Raji (cell line): ENCODE data around the gene RBM45.

Experiments used
- POLR2A ChIP-seq: IDR thresholded peaks from 2 replicates; pipeline ENCODE4 v1.6.1; 2011; ENCODE audit warnings: low read depth, low read length, control low read depth; ENCODE audit not compliant: insufficient read depth

Gene RBM45

DNA sequence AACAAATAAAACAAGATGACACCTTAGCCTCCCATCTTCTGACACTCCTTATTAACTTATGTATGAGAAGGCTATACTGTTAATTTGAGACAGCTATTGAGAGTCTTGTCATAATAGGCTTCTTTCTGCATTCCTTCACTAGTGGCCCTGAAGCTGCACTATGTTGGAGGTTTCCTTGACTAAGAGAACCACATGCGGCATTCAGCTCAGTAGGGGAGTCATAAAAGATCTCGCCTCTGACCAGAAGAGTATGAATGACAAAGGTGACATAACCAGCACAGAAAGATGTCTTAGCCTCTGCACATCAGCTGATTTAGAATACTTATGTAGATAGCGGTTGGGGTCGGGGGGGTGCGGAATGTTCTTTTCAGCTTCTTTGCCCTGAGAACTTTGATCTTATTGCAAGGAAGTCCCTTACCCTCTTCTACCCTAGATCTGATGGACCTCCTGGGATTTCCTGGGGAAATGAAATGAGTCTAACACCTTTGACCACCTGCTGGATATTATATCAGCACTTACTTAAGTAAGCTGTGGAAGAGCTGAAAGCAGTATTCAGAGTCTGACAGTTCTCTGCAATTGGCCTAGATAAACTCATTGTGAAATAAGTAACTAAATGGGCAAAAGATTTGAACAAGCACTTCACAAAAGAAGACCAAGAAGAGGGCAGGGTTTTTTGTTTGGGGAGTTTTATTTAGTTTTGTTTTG lies 24.2 kb downstream of the RBM45 start:
- TF ChIP-seq POLR2A = no peak

DNA sequence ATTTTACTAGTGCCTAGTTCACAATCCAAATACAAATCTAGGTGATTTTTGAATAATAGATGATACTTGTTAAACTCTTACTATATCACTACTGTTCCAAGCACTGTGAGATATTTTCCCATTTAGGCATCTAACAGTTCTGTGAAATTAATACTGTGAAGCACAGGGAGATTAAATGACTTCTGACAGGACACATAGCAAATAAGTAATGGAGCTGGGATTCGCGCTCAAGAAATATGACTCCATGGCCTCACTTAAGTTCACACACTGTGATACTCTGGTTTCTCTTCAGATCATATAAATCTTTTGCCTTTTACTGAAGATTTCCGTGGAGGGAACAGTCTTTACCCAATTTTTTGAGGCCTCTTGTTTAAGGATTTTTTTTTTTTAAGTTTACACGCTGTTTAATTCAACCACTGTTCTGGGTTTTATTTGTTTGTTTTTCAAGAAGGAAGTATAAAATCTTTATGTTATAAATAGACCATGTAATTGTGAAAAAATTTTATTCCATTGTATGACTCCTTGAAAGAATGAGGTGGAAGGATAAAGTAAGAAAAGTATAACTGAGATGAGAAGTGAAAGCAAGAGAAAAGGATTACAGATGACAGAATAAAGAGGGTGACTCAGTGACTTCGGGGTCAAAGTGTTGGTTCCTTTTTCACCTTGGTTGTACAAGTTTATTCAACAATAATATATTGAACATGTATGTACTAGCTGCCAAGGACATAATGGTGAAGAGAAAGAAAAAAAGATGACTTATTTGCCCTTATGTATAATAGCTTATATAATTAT lies 30.2 kb downstream of the RBM45 start:
- TF ChIP-seq POLR2A = no peak

DNA sequence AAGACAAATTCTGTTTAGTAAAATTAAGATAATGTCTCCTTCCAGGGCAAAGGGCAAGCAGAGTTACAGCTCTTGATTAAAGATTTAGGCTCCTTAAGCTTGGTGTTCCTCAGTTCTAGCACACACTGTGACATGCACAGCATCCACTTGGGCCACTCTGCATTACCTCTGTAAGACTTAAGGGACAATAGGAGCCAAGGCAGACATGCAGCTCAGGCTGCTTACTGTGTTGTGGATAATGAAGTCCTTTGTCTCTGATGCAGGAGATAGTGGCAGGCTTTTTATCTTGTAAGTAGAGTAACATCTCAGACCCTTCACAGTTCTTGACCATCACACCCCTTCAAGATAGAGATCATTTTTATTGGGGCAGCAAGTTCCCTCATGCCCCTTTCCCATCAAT lies 31.2 kb downstream of the RBM45 start:
- no peak for TF ChIP-seq POLR2A

DNA sequence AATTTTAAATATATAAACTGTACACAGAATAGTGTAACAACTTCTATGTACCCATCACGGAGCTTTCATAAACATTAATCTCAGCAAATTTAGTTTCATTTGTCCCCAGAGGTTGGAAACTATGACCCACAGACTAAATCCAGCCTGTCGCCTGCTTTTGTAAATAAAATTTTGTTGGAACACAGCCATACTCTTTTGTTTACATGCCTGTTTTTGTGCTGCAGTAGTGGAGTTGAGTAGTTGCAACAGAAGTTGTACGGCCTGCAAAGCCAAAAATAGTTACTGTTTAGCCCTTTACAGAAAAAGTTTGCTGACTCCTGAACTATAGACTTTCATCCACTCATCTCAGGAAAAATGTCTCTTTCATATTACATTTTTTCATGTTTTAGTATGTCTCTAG lies 39.8 kb downstream of the RBM45 start:
- TF ChIP-seq POLR2A = no peak

DNA sequence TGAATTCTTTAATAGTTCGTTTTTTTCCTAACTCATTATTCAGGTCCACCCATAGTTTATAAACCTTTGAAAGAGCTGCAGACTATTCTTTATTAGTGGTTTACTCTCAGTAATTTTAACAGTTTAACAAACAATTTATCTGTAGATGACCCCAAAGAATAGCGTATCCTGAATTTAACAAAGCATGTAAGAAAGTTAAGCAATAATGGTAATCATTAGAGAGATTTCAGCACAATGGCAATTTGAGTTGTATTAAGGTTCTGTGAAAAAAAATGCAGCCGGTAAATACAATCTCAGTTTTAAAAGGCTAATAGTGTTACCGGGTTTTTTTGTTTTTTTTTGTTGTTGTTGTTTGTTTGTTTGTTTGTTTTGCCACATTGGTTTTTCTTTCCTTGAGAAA lies 40.3 kb downstream of the RBM45 start:
- no peak for TF ChIP-seq POLR2A

DNA sequence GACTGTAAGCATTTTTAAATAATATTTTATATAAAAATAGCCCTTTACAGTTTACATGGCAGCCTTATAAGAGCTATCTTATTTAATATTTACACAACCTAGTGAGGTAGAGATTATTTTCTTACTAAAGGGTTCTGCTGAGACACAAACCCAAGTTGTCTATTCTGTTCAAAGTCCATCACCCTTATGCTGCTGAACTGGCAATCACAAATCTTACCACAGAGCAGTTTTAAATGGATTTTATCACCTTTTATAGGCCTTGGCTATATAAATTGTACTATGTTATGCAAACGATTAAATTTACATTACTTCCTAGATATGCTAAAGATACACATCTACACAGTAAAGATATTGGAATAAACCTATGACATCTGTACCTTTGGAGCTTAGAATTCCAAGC lies 40.7 kb downstream of the RBM45 start:
- no peak for TF ChIP-seq POLR2A

DNA sequence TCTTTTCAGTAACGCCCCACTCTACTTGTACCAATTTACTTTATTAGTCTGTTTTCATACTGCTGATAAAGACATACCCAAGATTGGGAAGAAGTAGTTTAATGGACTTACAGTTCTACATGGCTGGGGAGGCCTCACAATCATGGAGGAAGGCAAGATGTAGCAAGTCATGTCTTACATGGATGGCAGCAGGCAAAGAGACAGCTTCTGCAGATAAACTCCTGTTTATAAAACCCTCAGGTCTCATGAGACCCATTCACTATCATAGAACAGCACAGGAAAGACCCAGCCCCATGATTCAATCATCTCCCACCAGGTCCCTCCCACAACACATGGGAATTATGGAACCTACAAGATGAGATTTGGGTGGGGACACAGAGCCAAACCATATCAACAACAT lies 43.3 kb downstream of the RBM45 start:
- no peak for TF ChIP-seq POLR2A

DNA sequence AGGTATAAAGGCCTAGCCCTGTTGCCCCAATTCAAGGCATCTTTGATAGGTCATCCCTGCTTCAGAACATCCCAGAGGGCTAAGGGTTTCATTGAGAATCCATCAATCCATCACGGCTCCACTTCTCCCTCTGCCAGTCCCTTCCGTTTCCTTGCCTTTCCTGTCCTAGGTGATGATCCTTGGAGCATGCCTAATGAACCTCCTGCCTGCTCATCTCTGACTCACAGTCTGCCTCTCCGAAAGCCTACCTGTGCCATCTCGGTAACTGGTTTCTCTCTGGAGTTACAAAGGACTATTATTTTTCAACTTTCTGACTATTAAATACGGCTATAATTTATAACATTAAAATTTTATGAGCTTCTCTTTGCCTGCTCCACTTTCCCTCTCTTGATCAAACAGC lies 45.3 kb downstream of the RBM45 start:
- no peak for TF ChIP-seq POLR2A

DNA sequence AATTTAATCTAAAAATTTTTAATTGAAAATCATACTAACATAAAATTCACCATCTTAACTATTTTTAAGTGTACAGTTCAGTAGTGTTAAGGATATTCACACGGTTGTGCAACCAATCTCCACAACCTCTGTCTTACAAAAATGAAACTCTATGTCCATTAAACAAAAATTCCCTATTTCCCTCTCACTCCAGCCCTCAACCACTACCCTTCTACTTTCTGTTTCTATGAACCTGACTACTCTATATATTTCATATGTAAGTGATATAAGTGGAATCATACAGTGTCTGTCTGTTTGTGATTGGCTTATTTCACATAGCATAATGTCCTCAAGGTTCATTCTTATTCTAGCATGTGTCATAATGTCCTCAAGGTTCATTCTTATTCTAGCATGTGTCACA lies 47.7 kb downstream of the RBM45 start:
- no peak for TF ChIP-seq POLR2A

DNA sequence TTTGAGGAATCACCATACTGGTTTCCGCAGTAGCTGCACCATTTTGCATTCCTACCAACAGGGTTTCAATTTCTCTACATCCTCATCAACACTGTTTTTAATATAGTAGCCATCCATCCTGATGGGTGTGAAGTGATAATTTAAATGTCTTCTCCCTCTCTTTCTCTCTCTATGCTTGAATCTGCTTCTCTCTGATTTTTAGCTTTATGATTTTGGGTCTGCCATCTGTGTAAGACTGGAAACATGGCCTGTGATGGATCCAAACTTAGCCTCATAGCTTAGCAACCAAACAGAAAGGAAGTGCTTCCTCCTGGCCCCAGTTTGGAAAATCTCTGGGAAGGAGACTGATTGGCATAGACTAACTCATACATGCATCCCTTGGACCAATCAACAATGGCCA lies 48.4 kb downstream of the RBM45 start:
- no peak for TF ChIP-seq POLR2A

DNA sequence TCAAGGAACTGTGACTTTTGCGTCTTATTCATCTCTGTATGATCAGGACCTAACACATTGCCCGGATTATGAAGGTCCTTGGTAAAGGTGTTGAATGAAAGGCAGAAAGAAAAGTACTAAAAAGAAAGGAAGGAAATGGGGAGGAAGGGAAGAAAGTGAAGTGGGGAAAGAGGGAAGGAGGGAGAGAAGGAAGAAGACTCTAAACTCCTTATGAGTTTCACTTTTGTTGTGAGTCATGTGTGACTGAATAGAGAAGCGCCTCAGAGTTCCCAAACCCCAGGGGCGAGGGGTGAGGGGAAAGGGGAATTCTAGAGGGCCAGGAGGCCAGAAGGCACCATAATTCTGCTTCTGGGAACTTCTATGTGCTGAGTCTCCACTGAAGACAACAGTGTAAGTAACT lies 51.2 kb downstream of the RBM45 start:
- TF ChIP-seq POLR2A = no peak

DNA sequence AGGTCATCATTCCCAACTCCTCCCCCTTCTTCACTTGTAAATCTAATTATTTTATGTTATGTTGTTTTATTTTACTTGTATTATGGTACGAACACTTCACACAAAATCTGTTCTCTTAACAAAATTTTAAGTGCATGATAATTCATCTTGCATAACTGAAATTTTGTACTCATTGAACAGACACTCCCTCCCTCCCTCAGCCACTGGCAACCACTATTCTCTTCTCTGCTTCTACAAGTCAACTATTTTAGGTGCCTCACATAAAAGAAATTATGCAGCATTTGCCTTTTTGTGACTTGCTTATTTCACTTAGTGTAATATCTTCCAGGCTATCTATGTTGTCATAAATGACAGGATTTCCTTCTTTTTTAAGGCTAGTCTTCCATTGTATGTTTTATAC lies 51.7 kb downstream of the RBM45 start:
- TF ChIP-seq POLR2A = no peak

DNA sequence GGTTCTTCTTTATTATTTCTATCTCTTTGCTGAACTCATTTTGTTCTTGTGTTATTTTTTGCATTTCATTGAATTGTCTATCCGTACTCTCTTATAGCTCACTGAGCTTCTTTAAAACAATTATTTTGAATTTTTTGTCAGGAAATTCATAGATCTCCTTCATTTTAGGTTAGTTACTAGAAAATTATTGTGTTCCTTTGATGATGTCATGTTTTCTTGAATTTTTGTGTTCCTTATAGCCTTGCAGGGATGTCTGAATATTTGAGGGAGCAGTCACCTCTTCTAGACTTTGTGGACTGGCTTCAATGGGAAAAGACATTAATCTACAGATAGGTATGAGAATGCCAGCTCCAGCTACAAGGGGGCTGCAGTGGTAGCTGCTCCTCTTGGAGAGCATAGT lies 61.4 kb downstream of the RBM45 start:
- TF ChIP-seq POLR2A = no peak

DNA sequence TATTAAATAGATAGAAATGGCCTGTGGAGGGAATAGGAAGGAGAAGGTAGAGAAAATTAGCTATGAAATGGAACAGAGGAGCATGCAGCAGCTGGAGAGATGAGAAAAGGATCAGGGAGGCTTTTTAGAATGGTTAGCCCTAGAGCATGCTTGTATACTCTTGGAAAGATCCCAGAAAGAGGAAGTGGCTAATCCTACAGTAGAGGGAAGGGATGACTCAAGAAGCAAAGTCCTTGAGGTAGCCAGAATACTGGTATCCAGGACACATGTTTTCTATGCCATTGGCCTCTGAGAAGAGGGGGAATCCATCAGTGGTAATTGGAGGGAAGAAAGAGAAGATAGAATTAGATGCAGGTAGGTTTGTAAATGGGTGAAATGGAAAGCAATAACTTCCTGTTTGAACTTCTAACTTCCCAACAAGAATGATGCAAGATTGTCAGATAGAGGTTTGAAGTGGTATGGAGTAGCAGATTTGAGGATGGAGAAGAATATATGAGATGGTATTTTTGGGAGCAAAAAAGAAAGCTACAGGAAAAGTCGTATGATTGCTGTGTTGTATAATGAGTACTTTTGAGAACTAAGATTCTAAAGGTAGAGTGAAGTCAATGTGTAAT lies 64.9 kb downstream of the RBM45 start:
- TF ChIP-seq POLR2A = no peak
